NCI-H2196 (cell line): ENCODE results near the gene BLOC1S1.
A peak's percentile ranks its signal among the peaks of the same experiment; 100 is the strongest.

Experiments
- DNase-seq: peaks from one replicate; lab custom pipeline; 2025; ENCODE audit not compliant: unreplicated experiment; lab: John Stamatoyannopoulos, UW

BLOC1S1 gene

DNA sequence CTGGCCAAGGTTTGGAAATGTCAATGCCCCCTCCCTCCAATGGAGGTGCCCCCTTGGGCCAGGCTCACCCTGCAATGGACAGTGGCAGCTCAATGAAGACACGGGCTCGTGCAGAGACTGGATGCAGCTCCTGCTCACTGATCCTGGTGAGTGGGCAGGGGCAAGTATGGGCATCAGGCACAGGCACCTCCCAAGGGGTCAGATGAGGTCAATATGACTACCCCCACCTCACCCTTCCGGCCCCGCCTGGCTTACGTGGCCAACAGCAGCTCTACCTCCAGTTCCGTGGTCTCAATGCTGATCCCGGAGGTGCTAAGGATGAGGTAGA is 21.7 kb upstream of the BLOC1S1 start:
- DNase-seq = no peak

DNA sequence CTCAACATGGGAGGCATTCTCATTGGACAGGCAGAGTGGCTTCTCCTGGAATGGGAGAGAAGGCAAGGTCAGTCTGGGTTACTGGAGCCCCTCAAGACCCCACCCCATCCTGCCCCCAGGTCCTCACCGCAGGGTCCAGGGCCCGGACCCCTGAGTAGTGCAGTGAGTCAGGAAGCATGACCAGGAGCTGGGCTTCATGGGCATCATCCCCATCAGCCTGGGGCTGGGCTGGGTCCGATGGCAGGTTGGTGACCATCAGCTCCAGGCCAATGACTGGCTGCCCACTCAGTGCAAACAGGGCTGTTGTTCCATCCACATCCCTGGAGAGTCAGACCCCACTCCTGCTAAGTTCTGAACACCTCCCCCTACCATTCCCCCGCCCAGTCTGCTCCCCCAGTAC is 21.2 kb upstream of the BLOC1S1 start:
- DNase-seq = no peak

- no peak for DNase-seq
These were observed 20.5 kb upstream of the BLOC1S1 start for GRCh38 chr12:55695349-55695748.

- no peak for DNase-seq
These were observed 19.7 kb upstream of the BLOC1S1 start for GRCh38 chr12:55696141-55696540.

GRCh38 chr12:55696796-55697462 is 18.9 kb upstream of the BLOC1S1 start:
- DNase-seq = no peak

- DNase-seq = no peak
These were observed 18.2 kb upstream of the BLOC1S1 start for GRCh38 chr12:55697686-55698085.

- no peak for DNase-seq
These were observed 17.4 kb upstream of the BLOC1S1 start for GRCh38 chr12:55698241-55698955.

GRCh38 chr12:55698965-55699364 is 16.9 kb upstream of the BLOC1S1 start:
- no peak for DNase-seq

DNA sequence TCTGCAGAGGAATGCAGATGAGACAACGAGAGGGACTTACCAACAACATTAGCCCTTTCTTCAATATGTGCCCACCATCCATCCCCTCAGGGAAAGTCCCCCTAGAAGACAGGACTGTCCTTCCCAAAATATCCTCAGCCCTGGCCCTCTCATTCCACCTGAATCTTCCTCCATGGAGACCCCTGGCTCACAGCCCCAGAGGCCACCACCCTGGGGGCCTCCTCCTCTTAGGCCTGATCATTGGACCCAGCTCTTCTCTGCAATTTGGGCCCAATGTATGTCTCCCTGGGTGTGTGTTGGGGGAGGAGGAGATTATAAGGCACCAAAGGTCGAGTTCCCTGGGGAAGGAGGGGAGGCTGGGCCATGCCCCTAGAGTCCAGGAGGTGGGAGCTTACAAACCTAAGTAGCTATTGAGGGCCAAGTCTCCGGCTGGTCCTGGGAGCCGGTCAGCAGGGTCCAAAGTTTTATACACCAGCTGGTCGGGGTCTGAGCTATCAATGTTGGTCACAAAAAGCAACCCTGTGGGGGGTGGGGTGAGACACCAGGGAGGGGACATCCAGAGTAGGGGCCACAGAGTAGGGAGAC is 16.3 kb upstream of the BLOC1S1 start:
- no peak for DNase-seq

DNA sequence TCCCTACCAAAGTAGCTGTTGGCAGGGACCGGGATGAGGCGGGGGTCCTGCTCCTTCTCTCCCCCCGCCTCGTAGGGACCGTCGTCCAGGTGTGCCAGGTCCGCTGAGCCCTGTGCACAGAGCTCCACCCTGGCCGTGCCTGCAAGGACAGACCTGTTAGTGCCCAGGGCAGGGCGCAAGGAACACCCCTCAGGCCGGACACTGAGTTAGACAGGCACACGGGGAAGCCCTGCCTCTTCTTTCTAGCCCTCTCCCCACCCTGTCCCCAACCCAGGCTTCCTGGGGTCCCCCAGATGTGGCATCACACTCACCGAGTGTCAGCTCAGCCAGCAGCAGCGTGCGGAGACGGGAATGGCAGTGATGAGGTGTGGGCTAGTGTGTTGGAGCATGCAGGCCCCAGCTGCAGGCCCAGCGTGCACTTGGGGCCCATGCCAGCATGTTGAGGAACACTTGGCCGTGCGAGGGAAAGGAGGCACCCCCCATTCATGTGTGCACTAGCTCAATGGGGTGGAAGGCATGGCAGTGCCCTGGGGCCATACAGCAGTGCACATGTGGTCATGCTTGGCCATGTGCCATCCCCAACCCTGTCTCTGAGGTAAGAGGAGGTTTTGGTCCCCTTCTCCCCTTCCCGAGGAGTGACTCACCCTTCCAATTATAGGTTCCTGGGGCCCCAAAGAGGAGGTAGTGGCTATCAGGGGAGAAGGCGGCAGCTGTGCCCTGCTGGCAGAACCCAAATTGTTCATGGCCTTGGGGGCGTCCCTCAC is 15.4 kb upstream of the BLOC1S1 start:
- no peak for DNase-seq

GRCh38 chr12:55702861-55703260 is 13.0 kb upstream of the BLOC1S1 start:
- no peak for DNase-seq

GRCh38 chr12:55703288-55703687 is 12.6 kb upstream of the BLOC1S1 start:
- DNase-seq = no peak

DNA sequence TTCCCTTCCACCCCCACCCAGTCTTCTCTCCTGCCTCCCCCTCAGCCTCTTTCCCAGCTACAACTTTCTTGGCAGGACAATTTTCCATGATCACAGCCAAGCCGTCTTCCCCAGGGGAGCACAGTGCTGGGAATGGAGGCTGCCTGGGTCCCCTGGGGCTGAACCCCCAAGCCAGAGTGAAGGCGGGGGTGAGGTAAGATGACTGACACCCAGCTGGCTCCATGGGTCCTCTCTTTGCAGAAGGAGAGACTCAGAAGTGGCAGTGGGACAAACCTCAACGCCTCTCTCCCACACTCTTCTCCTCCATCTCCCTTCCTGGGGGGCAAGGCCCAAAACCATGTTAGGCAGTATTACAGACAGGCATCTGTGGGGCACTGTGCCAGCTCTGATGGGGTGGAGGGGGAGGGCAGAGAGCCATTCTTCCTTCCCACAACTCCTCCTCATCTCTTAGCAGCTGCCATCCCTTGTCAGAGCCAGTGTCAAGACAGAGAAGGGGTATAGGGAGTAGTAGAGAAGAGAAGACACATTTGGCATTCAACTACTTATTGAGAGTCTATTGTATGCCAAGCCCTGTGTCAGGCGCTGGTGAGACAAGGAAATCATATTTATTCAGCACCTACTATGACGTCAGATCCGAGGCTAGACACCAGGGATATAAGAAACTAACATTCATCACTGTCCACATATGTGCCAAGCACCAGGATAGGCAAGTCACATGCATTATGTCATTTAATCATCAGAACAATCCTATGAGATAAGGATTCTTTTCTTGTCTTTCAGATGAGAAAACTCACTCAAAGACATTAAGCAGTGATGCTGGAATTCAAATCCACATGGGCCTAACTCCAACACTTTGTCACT is 11.7 kb upstream of the BLOC1S1 start:
- DNase-seq = no peak

- DNase-seq = no peak
These were observed 10.8 kb upstream of the BLOC1S1 start for GRCh38 chr12:55704824-55705718.

GRCh38 chr12:55705782-55706402 is 10.0 kb upstream of the BLOC1S1 start:
- no peak for DNase-seq

DNA sequence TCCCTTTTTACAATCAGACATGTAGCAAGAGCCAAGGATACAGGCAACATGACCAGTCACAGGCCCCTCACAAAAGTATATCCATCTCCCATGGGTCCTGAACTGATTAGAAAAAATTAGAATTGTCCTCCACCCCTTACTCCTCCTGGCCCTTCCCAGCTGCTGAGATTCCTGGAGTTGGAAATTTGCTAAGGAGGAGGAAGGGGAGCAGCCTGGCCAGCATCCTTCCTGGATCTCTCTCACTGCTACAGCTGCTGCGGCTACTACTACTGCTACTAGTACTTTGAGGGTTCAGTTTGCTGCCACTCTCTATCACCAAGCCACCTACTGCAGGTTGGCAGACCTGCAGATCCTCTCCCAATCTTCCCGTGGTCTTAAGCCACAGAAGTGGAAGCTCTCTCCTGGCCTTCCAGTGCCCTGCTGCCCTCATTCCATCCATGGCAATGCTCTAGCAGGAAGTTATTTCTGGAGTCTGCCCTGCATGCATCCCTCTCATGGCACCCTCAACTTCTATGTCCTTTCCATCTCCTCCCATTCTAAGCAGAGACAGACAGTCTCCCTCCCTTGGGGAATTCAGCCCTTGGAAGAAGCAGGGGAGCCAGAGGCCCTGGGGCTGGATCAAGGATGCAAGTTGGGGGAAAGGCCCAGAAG is 9.2 kb upstream of the BLOC1S1 start:
- DNase-seq = no peak

- no peak for DNase-seq
These were observed 8.6 kb upstream of the BLOC1S1 start for GRCh38 chr12:55707219-55707671.

DNA sequence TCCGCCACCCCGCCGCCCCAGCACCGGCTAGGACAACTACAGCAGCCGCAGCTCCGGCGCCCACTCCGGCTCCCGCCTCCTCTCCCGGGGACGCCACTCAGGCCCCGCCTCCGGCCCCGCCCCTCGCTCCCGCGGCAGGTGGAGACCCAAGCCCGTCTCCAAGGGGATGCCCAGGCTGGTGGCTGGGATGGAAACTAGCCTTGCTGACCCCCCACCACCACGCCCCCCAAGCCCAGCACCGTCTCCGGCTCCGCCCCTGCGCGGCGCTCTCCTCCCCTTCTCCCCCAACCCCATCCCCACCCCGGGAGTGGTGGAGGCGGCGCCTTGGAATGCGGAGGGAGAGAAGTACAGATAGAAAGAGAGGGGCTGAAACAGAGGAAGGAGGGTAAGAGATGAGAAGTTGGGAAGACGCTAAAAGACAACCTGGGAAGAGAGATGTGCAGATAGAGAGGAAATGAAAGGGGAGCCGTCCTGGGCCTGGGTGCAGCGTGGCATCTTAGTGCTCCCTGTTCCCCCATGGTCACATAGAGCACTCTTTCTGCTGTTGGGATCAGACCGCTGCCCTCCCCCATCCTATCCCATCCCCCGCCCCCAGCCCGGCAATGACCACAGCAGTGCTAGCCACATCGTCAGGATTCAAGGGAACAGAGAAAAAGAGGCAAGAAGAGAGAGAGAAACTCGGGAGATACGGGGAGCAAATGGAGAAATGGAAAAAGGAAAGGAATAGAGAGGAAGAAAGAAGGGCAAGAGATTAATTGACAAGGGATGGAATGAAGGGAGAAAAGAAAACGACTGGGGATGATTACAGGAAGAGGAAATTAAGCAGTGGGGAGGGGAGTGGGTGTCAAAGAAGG is 7.8 kb upstream of the BLOC1S1 start, which contains the start of gene ITGA7:
ITGA7 (minus strand) TSS at position 64 of the 854 bp plus-strand sequence. CDS start 222 bp downstream, outside the sequence.
- peak; percentile 58 for DNase-seq
